BE2C (cell line): ENCODE results near the gene ASPSCR1.

Experiments
- DNase-seq: peaks from one replicate; pipeline ENCODE4 v3.0.0-alpha.2; 2020
- H3K27me3 ChIP-seq: fragments of 250-450 bp; sonication (Bioruptor Pico); 2 replicates; pipeline ENCODE4 v1.5.1; 2020; ENCODE audit warnings: mild to moderate bottlenecking
- H3K36me3 ChIP-seq: fragments of 250-450 bp; sonication (Bioruptor Pico); 2 replicates; pipeline ENCODE4 v1.5.1; 2020; ENCODE audit warnings: mild to moderate bottlenecking
- H3K4me1 ChIP-seq: fragments of 250-450 bp; sonication (Bioruptor Pico); 2 replicates; pipeline ENCODE4 v1.5.1; 2020
- H3K4me3 ChIP-seq: 2 replicates; pipeline ENCODE4 v1.5.1; 2011; ENCODE audit warnings: low read depth, low read length
- H3K9me3 ChIP-seq: fragments of 250-450 bp; sonication (Bioruptor Pico); 2 replicates; pipeline ENCODE4 v1.5.1; 2020
- TF ChIP-seq, protein P1 (sequence below): IDR thresholded peaks from 2 replicates; pipeline ENCODE4 v1.5.1; 2012; ENCODE audit warnings: mild to moderate bottlenecking, low read depth, low read length

The ASPSCR1 gene

DNA sequence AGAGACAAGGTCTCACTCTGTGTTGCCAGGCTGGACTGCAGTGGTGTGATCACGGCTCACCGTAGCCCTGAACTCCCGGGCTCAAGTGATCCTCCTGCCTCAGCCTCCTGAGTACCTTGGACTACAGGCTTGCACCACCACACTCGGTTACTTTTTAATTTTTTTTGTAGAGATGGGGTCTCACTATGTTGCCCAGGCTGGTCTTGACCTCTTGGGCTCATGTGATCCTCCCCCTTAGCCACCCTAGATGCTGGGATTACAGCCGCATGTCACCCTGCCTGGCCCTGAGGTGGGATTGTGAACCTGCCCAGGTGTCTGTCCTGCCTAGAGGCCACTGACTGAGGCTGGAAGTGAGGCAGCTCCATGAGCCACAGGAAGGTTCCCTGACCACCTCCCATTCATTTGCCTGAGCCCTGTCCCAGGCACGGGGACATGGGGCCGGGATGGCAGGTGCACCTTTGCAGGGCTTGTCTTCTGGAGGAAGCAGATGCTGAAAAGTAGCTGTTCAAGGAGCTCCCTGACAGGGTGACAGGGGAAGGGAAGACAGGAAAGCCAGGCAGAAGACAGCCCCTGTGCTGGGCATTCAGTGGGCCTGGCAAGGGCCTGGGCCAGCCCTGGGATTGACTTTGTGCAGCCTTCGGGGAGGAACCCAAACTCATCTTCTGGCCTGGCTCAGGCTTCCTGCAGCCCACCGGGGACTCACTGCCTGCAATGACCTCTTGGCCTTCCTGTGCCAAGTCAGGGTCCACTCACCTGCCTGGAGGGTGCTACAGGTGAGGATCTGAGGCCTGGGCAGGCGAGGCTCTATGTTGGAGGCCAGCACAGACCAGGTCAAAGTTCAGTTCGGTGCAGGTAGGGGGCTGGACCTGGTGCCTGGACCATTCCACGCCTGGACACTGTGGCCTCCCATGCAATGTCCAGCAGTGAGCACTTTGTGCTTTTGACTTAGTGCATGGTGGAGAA lies 8.3 kb upstream of the ASPSCR1 start:
- H3K4me3 ChIP-seq, result no peak overlapping the region
- no peaks in the 10 kb centered on the region for H3K9me3 ChIP-seq
- no peak for DNase-seq
- TF ChIP-seq, protein P1, sequence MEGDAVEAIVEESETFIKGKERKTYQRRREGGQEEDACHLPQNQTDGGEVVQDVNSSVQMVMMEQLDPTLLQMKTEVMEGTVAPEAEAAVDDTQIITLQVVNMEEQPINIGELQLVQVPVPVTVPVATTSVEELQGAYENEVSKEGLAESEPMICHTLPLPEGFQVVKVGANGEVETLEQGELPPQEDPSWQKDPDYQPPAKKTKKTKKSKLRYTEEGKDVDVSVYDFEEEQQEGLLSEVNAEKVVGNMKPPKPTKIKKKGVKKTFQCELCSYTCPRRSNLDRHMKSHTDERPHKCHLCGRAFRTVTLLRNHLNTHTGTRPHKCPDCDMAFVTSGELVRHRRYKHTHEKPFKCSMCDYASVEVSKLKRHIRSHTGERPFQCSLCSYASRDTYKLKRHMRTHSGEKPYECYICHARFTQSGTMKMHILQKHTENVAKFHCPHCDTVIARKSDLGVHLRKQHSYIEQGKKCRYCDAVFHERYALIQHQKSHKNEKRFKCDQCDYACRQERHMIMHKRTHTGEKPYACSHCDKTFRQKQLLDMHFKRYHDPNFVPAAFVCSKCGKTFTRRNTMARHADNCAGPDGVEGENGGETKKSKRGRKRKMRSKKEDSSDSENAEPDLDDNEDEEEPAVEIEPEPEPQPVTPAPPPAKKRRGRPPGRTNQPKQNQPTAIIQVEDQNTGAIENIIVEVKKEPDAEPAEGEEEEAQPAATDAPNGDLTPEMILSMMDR, result no peak
- H3K4me1 ChIP-seq, result peaks cover 19% of the 10 kb centered on the region
- H3K36me3 ChIP-seq, result no peaks in the 10 kb centered on the region
- H3K27me3 ChIP-seq, result no peaks in the 10 kb centered on the region

DNA sequence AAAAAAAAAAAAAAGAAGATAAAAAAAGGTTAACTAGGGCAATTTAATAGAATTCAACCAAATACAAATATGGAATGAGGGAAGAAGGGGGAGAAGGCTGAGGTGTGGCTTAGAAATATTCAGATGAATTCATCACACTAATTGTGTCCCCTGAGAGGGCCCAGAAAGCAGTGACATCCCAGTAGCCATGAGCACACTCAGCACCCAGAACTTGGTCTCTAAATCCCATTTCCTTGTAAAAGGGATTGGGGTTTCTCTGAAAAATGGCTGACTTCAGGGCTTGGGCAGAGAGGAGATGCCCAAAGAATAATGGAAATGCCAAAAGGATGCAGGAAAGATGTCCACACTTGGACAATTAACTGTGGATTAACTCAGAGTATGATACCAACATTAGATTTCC lies 4.0 kb upstream of the ASPSCR1 start:
- H3K9me3 ChIP-seq, result peaks cover 6% of the 10 kb centered on the region; the same call in 1 of the 2 replicates
- TF ChIP-seq, protein P1, result no peak
- no peak for DNase-seq

DNA sequence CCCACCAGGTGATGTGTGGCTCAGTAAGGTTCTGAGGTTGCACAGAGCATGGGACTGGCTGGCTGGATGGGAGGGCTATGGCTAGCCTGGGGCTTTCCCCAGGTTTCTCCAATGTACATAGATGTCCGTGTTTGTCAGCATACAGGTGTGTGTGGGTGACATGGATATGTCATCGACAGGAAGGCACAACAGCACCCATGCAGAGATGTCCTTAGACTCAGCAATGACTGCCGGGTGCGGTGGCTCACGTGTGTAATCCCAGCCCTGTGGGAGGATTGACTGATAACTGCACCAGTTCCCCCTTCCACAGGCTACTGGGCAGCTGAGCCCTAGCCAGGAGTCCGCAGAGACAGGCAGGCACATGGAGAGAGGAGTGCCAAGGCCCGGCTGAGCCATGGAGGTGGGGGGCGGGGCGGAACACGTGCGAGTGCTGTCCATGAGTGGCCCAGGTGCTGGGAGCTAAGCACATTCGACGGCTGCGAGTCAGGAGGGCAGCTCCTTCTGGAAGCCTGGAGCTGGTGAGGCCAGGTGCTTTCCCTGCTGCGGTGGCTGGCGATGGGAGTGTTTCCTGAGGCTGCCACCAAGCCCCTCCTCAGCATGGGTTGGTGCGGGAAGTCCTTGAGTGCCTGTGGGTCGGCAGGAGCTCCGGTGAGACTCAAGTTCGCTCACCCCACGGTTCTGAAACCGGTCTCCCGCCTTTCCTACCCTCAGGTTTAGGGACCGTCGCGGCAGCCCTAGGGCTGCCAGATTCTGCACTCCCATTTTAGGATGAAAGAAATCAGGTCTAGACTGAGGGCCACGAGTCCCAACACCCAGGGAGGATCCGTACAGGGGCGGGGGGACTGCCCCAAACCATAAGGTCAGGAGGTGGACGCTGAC lies 858 bp upstream of the ASPSCR1 start:
- Histone ChIP-seq H3K27me3 (no peaks in the 10 kb centered on the region), H3K4me3 (peak overlapping the region; percentile 84), H3K4me1 (peaks cover 9% of the 10 kb centered on the region), H3K36me3 (peaks cover 13% of the 10 kb centered on the region), H3K9me3 (peaks cover 6% of the 10 kb centered on the region; the same call in 1 of the 2 replicates)
- peak; percentile 60 for DNase-seq
- TF ChIP-seq, protein P1, result no peak

More for the DNA sequence above, 4.0 kb upstream of the ASPSCR1 start:
- H3K36me3 ChIP-seq, result no peaks in the 10 kb centered on the region
- no peaks in the 10 kb centered on the region for H3K27me3 ChIP-seq
- H3K4me1 ChIP-seq, result peaks cover 9% of the 10 kb centered on the region
- H3K4me3 ChIP-seq, result no peak overlapping the region

DNA sequence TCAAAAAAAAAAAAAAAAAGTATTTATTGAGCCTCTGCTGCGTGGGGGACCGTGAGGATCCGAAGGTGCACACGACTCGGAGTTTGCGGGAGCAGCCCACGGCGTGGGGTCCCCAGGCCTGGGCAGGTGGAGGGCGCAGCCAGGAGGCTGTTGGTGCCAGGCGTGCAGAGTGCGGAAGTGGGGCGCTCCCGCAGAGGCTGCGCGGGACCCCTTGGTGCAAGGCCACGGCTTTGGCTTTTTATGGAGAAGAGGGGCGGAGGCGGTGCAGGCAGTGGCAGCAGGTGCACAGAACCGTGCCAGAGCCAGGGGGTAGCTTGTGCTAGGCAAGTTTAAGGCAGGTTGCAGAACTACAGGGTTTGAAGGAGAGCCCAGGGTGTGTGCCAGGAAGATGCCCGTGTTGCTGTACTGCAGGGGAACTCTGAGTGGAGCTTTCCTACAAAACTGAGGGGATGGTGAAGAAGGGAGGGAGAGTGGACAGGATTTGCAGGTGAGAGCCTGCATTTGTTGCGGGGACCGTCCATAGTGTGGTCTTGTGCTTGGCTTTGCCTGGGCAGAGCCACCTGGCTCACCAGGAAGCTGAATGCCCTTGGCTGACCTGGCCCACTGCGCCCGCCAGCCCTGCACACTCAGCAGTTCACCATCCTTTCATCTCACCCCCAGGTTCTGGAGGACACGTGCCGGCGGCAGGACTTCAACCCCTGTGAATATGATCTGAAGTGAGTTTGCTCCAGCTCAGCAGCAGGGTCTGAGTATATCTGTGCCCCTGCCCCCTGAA lies 1.3 kb downstream of the ASPSCR1 start:
- Histone ChIP-seq H3K4me1 (peaks cover 9% of the 10 kb centered on the region), H3K27me3 (no peaks in the 10 kb centered on the region), H3K9me3 (peaks cover 6% of the 10 kb centered on the region; the same call in 1 of the 2 replicates), H3K4me3 (peak overlapping the region; percentile 84), H3K36me3 (peaks cover 13% of the 10 kb centered on the region)
- TF ChIP-seq, protein P1, result no peak
- no peak for DNase-seq

DNA sequence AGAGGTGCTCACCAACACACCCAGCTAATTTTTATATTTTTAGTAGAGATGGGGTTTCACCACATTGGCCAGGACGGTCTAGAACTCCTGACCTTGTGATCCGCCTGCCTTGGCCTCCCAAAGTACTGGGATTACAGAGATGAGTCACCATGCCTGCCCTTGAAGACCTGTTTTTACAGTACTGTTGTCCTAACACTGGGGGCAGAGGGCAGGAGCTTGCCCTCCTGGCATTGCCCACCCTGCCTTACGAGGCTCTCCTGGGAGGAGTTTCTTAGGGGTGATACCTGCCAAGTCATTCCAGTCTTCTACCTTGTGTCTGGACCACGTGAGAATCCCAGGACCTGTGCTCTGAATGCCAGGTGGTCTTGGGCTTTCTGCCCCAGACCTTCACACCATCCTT lies 2.7 kb downstream of the ASPSCR1 start:
- no peaks in the 10 kb centered on the region for H3K27me3 ChIP-seq
- peaks cover 6% of the 10 kb centered on the region; the same call in 1 of the 2 replicates for H3K9me3 ChIP-seq
- TF ChIP-seq, protein P1, result no peak
- H3K4me3 ChIP-seq, result no peak overlapping the region
- DNase-seq, result no peak
- peaks cover 20% of the 10 kb centered on the region for H3K36me3 ChIP-seq
- H3K4me1 ChIP-seq, result peaks cover 9% of the 10 kb centered on the region
